HG02642 (cell line): ENCODE results near the gene NUBP2.

ENCODE experiments used
- ATAC-seq: cut with Tn5 transposase; IDR thresholded peaks from one replicate; pipeline ENCODE4 v1.9.1; 2021; ENCODE audit warnings: mild to moderate bottlenecking; ENCODE audit not compliant: unreplicated experiment, poor library complexity

NUBP2 gene

DNA sequence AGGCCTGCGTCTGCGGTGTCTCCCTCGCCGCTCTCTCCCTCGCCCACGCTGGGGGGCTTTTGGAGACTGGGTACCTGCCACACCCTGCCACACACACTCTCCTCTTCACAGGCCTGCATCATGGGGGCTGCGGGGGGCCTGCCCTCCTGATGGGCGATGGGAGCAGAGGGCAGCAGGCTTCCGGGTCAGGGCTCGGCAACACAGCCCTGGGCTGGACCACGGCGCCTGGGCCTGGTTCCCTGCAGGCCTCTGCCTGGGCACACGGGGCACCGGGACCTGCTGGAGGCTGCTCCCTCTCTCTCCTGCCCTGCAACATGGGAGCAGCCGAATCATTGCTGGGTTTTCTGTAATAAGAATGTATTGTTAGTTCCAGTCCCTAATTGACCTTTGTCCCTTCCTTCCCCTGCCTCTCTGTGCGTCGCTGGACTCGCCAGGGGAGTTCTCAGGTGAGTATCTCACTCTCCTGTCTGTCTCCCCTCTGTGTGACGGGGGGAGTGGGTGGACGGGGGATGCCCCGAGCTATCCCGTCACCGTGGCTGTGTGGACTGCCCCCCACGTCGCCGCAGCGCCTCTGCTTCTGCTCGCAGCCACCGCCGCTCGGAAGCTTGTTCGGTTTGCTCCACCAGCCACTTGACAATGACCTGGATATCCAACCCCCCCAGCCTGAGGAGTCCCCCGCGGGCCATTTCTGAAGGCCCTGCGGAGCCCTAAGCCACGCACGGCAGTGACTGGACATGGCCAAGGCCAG is 24.9 kb upstream of the NUBP2 start:
- no peak for ATAC-seq

DNA sequence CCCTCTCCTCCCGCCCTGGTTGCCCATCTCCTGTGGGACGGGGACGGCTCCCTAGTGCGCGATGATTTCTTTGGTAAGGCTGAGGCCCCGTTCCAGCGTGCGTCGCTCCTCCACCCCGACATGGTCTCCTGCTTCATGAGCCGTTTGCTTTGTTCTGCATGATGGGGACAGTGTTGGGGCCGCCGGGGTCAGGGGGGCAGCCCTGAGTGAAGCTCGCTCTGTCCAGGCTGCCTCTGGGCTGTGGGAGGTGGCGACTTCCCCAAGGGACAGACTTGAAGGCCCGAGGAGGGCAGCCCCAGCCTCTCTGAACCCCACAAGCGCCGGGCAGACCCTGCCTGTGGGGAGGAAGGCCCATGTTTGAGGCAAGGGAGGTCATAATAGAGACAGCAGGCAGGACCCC is 23.8 kb upstream of the NUBP2 start:
- ATAC-seq, result no peak

DNA sequence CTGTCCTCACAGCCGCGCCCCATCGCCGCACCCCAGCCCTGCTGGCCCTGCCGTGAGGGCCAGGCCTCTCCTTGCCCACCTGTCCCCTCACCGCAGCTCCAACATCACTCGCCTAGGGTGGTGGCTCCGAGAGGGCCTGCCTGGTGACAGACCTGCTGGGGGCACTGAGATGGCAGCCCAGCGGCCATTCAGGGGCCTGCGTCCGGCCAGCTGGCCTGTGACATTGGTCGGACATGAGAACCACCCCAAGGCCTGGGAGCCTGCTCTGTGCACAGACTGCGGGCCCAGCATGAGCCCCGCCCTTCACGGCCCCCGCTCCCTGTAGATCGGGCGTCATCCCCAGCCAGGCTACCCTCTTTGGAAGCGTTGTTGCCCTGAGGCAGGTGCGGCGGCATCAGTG is 23.2 kb upstream of the NUBP2 start:
- ATAC-seq, result no peak

DNA sequence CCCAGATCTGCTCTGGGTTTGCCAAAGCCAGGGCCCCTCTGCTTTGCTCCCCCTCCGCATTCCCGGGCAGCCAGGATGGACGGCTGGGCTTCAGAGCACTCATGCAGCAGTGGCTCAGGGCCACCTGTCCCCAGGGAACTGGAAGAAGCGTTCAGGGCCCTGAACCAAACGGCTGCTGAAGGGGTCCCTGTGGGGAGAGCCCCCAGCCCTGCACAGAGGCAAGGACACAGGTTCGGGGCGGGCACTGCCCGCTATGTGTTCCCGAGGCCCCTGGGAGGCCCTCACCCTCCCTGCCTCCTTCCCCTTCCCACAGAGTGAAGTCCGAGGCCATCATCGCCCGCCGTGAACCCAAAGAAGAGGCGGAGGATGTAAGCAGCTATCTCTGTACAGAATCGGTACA is 21.8 kb upstream of the NUBP2 start:
- ATAC-seq, result no peak

DNA sequence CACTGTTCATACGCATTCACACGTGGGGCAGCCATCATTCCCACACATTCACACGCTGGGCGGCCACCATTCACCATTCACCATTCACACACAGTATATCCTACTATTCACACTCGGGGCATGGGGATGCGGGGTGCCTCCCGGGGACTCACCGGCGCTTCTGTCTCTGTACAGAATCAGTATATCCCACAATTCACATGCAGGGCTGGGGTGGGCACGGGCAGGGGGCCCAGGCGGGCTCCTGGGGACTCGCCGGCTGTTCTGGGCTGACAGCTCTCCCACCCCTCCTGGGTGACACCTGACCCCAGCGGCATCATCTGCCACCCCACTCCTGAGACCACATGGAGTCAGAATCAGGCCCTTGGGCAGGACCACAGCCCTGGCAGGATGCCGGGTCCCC is 21.0 kb upstream of the NUBP2 start:
- no peak for ATAC-seq

DNA sequence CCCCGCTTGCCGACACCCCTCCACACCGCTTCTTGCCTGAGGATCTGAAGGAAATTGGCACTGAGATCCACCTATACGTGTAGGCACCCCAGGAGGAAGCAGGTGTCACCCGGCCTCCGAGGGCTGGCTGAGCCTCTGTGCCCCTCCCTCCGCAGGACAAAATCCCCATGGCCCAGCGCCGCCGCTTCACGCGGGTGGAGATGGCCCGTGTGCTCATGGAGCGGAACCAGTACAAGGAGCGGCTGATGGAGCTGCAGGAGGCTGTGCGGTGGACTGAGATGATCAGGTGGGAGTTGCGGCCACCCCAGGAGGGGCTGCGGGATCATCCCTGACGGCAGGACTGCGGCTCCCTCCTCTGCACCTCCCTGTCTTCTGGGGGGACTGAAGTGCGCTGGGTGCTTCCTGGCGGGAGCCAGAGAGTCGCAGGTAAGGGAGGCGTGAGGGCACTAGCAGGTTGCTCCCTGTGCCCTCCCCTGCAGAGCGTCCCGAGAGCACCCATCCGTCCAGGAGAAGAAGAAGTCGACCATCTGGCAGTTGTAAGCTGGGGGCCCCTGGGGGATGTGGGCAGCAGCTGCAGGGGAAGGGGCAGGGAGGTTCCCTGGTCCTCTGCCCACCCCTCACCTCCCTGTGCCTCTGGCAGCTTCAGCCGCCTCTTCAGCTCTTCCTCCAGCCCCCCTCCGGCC is 20.4 kb upstream of the NUBP2 start:
- no peak for ATAC-seq

DNA sequence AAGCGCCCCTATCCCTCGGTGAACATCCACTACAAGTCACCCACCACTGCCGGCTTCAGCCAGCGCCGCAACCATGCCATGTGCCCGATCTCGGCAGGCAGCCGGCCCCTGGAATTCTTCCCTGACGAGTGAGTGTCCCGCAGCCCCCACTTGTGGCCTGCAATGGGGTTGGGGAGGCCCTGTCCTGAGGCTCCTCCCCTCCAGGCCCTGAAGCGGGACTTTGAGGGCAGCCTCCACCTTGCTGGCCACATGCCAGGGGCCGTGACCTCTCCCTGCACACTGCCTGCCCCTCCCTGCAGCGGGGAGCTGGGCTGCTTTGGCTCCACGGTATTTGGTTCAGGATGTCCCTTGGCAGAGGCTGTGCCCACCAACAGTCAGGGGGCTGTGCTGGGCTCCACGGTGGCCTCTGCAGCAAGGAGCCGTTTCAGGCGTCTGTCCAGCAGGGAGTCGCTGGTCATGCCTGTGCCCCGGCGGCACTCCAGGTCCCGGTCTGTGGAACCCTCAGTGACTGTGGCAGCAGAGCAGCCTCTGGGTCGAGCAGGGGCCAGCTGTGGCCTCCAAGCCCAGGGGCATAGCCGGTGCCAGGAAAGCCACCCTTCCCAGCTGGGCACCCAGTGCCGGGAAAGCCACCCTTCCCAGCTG is 19.8 kb upstream of the NUBP2 start:
- ATAC-seq, result no peak

DNA sequence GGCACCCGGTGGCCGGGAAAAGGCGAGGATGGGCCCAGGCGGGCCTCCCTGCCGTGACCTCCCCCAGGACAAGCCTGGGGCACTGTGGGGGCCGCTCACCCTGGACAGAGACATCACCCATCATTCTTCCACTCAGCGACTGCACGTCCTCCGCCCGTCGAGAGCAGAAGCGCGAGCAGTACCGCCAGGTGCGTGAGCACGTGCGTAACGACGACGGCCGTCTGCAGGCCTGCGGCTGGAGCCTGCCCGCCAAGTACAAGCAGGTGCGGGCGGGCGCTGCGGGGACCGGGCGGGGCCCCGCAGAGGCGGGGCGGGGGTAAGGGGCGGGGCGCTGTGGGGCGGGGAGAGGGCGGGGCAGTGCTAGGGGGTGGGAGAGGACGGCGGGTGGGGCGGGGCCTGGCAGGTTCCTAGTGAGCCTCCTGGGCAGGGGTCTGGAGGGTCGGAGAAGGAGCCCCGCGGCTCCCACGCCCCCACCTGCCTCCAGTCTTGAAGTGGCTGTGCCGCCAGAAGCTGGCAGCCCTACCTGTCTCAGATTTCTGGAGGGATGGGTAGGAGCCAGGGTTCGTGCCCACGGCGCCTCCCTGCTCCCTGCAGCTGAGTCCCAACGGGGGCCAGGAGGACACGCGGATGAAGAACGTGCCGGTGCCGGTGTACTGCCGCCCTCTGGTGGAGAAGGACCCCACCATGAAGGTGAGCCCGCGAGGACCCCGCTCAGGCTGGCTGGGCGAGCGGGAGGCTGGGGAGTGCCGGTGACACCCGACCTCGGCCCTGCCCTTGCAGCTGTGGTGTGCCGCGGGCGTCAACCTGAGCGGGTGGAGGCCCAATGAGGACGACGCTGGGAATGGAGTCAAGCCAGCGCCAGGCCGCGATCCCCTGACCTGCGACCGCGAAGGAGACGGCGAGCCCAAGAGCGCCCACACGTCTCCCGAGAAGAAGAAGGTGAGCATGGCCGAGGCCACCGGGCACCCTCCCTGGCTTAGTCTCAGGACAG is 18.9 kb upstream of the NUBP2 start:
- no peak for ATAC-seq

DNA sequence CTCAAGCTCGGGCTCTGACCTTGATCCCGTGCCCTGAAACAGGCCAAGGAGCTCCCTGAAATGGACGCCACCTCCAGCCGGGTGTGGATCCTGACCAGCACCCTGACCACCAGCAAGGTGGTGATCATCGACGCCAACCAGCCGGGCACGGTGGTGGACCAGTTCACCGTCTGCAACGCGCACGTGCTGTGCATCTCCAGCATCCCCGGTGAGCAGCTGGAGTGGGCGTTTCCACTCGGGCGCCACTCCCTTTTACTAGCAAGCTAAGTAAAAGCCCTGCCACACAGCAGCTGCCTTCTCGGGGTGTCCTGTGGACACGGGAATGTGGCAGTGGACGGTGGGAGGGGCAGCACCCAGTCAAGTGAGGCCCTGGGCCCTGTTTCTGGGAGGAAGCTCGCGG is 17.8 kb upstream of the NUBP2 start:
- no peak for ATAC-seq

DNA sequence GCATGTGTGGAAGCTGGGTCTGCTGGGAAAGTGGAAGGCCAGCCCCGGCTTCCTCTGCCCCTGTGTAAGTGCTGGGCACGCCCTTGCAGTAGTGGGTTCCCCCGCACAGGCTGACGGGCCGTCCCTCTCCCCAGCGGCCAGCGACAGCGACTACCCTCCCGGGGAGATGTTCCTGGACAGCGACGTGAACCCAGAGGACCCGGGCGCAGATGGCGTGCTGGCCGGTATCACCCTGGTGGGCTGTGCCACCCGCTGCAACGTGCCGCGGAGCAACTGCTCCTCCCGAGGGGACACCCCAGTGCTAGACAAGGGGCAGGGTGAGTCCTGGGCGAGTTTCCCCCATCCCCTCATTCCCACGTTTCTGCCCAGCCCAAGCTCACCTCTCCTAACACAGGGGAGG is 16.9 kb upstream of the NUBP2 start:
- ATAC-seq, result no peak

DNA sequence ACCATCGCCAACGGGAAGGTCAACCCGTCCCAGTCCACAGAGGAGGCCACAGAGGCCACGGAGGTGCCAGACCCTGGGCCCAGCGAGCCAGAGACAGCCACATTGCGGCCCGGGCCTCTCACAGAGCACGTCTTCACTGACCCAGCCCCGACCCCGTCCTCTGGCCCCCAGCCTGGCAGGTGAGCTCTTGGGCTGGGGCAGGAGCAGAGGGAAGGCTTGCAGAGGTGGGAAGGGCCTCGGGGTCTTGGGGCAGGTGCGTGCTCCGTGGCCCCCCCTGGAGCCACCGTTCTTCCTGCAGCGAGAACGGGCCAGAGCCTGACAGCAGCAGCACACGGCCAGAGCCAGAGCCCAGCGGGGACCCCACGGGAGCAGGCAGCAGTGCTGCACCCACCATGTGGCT is 16.5 kb upstream of the NUBP2 start:
- no peak for ATAC-seq

DNA sequence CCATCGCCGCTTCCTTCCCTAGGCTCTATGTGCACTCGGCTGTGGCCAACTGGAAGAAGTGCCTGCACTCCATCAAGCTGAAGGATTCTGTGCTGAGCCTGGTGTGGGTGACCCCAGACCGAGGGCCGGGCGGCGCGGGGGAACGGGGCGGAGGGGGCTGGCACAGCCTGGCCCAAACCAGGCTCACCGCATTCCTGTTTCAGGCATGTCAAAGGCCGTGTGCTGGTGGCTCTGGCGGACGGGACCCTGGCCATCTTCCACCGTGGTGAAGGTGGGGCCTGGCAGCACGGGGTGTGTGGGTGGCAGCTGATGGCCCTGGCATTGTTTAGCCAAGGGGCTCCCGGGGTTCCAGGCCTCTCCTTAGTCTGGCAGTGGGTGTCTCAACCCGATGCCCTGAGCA is 16.1 kb upstream of the NUBP2 start:
- no peak for ATAC-seq

DNA sequence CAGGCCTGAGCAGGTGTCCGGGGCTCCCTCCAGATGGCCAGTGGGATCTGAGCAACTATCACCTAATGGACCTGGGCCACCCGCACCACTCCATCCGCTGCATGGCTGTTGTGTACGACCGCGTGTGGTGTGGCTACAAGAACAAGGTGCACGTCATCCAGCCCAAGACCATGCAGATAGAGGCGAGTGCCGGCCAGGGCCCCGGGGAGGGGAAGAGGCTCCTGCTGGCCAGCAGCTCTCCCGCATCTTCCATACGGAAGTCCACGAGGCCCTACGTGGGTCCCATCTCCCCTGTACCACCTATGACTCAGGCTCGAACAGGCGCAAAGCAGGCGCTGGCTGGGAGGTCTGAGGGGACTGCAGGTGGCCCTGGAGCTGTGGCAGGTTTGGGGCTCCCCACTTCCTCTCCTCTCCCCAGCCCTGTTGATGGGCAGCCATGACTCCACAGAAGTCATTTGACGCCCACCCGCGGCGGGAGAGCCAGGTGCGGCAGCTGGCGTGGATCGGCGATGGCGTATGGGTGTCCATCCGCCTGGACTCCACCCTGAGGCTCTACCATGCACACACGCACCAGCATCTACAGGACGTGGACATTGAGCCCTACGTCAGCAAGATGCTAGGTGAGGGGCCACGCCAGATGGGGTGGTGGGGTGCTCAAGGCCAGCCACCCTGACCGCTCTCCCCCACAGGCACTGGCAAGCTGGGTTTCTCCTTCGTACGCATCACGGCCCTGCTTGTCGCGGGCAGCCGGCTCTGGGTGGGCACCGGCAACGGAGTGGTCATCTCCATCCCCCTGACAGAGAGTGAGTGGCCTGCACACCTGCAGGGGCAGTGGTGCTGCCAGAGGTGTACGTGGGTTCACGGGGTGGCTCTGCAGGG is 15.4 kb upstream of the NUBP2 start:
- no peak for ATAC-seq

DNA sequence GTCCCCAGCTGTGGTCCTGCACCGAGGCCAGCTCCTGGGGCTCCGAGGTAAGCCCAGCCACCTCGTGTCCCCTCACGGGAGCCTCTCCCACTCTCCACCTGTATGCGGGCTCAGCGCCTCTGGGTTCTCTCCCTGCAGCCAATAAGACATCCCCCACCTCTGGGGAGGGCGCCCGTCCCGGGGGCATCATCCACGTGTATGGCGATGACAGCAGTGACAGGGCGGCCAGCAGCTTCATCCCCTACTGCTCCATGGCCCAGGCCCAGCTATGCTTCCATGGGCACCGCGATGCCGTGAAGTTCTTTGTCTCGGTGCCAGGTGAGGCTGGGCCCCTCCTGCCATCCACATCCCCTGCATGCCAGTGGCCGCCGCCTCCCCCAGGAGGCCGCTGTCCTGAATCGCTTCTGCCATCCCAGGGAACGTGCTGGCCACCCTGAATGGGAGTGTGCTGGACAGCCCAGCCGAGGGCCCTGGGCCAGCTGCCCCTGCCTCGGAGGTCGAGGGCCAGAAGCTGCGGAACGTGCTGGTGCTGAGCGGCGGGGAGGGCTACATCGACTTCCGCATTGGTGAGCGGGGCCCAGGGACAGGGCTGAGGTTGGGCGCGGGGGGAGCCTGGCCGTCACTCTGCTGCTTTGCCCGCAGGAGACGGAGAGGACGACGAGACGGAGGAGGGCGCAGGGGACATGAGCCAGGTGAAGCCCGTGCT is 14.5 kb upstream of the NUBP2 start:
- no peak for ATAC-seq

DNA sequence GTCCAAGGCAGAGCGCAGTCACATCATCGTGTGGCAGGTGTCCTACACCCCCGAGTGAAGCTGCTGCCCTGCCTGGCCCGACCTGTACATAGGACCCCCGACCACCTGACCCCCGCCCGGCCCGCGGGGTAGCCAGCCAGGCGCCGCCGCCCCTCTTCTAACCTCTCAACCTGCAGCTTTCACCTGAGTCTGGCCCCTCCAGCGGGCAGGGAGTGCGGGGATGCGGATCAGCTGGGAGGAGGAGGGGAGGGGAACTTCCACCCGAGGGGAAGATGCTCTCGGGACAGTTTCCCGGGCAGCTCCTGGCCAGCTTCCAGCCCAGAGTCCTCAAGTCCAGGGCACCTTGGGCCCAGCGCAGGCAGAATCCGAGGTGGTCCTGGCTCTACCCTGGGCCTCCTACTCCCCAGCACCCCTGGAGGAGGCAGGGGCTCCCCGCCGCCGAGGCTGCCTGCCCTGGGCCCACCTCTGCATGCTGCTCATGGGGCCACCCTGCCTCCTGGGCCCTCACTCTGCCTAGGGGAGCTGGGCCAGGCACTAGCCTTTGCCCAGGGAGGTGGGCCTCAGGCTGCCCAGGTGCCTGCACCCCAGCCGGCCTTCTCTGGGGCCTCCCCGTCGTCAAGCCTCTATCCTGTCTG is 13.9 kb upstream of the NUBP2 start:
- no peak for ATAC-seq

DNA sequence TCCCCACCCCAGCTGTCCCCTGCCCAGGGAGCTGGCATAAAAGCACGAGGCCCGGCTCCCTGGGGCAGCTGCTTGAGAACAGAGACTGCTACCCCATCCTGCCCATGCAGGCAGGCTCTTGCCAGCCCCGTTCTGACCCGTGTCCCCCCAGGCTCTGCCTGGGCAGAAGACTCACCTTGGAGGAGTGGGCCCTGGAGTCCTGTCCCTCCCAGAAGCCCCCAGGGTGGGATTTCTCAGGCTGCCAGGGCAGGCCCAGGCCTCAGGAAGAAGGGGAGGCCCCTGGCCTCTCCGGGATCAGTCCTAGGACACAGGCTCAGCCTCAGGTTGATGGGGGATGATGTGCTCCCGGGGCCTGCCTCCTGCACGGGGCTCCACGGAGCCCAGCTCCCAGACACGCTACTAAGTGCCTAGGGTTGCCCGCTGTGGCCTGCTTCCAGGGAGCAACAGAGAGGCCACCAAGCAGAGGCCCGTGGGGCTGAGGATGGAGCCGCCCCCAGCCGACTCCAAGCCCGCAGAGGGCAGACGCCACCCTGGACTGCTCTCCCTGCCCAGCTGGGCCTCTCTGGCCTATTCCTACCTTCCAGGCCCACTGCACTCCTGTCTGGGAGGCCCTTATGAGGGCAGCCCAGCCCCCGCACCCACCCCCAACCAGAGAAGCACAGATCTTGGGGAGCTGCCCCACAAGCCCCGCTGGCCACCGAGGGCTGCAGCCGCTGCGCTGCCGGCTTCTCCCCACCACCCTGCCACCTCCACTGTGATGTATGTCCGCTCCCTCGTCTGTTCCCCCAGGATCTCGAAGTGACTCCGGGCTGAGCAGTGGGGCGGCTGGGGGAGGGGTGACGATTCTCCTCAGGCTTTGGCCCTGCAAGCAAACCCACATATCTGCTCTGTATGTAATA is 13.1 kb upstream of the NUBP2 start:
- no peak for ATAC-seq

DNA sequence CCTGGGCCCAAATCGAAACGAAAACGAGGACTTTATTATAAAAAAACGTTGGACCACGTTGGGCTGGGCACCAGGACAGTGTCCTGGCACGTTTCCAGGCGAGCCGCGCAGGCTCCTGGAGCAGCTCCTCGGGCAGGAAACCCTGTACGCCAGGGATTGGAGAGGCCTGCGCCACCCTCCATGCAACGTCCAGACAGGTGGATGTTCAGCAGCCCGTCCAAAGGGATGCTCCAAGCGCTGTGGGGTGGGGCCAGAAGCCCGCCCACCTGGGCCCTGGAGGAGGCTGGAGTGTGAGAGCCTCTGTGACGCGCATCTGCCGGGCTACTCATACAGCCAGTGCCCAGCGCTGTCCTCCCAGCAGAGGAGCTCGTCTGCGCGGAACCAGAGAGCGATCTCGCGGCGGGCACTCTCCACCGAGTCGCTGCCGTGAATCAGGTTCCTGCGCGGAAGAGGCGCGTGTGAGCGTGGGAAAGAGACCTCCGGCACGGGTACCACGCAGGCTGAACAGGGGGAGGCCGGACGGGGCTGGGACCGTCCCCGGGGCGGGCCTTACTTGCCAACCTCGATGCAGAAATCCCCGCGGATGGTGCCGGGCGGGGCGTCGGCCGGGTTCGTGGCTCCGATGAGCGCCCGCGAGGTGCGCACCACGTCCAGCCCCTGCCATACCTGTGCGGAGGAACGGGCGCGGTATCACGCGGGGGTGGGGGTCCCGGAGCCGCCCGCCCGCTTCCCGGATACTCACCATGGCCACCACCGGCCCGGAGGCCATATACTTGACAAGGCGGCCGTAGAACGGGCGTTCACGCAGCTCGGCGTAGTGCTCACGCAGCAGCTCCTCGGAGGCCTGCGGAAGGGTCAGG is 12.2 kb upstream of the NUBP2 start:
- no peak for ATAC-seq
